Measurements from ENCODE around the gene PRSS58. TPM values are rescaled to one million over a fixed set of nuclear protein-coding genes. Genes with fewer than 3 reads are reported as not detected.

The PRSS58 gene
- total and polyA plus RNA-seq, 2 of the 8 experiments (the other 6 are each of a cell fraction or from before 2014, with no cell fraction given), result not detected

DNA sequence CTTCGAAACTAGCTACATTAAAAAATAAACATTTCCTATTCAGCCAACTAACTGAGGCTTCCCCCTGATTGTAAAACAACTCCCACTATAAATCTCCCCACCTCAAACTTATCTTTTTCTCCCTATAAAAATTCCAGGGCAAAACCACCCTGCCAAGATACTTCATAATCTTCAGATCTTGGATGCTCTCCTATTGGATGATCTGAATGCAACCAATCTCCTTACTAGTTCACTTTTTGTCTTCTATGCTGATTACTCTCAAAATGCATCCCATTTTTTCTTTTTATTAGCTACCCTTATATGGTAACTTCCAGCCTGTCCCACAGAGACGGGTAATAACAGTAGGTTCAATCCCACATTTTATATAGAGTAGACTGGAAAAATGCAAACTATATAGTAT lies 15.0 kb upstream of the PRSS58 start:
- Histone ChIP-seq H3K23me2 (ENCODE audit: low read depth, low read length) (no peaks in the 10 kb centered on the region), H4K8ac (ENCODE audit: extremely low read depth, insufficient read depth, low read length) (no peak overlapping the region), H2AK5ac (ENCODE audit: low read depth, low read length) (no peak overlapping the region), H3K9ac (replicated peaks in 1 of 4; ENCODE audit: extremely low read depth in 1 of 4, low read depth in 3 of 4, low read length in 3 of 4) (no peak overlapping the region), H3K23ac (ENCODE audit: insufficient read length) (no peak overlapping the region), H3K4ac (replicated peaks; ENCODE audit: insufficient read length, low read depth, low read length) (no peak overlapping the region), H3K14ac (ENCODE audit: insufficient read length) (no peak overlapping the region), H2BK15ac (ENCODE audit: low read length) (no peak overlapping the region), H3K4me1 (replicated peaks in 1 of 4; ENCODE audit: control insufficient read depth in 3 of 4, insufficient read depth in 4 of 4, low read length in 3 of 4) (peaks cover 0 to 2% (median 0%) of the 10 kb centered on the region in 4 experiments; a peak in 1 of 7 replicates), H2BK12ac (ENCODE audit: low read depth, low read length) (no peak overlapping the region), H2AFZ (ENCODE audit: low read length) (no peak overlapping the region), H3K18ac (ENCODE audit: extremely low read depth, low read length) (no peak overlapping the region), H3K36me3 (ENCODE audit: control insufficient read depth in 2 of 4, insufficient read depth in 4 of 4, low read length in 3 of 4) (no peaks in the 10 kb centered on the region), H4K91ac (replicated peaks; ENCODE audit: insufficient read length, low read length) (no peak overlapping the region), H3K9me3 (ENCODE audit: insufficient read depth in 2 of 2, low read depth in 1 of 2, low read length in 1 of 2) (peaks cover 0 to 4% of the 10 kb centered on the region in 2 experiments; a peak in 2 of 4 replicates), H2BK5ac (ENCODE audit: low read depth, low read length) (no peak overlapping the region), H4K20me1 (replicated peaks in 1 of 2; ENCODE audit: control insufficient read depth in 1 of 2, insufficient read depth in 2 of 2, low read length in 2 of 2) (no peaks in the 10 kb centered on the region), H2BK120ac (replicated peaks; ENCODE audit: low read depth, low read length) (no peak overlapping the region), H2BK20ac (ENCODE audit: low read length) (no peak overlapping the region), H3K27ac (ENCODE audit: low read depth, low read length) (no peak overlapping the region), H3K27me3 (replicated peaks in 1 of 4; ENCODE audit: control insufficient read depth in 3 of 4, extremely low read depth in 1 of 4, insufficient read depth in 3 of 4, low read length in 3 of 4) (no peaks in the 10 kb centered on the region; a peak in 1 of 7 replicates), H3K79me2 (ENCODE audit: control insufficient read depth in 1 of 2, insufficient read depth in 2 of 2, low read length in 2 of 2) (no peaks in the 10 kb centered on the region), H4K5ac (ENCODE audit: insufficient read length, low read depth, low read length) (no peak overlapping the region), H3K56ac (replicated peaks; ENCODE audit: insufficient read length, low read depth, low read length) (no peak overlapping the region), H3K79me1 (ENCODE audit: low read depth, low read length) (no peaks in the 10 kb centered on the region), H3K4me2 (ENCODE audit: insufficient read depth in 1 of 2, low read depth in 2 of 2, low read length in 2 of 2) (no peak overlapping the region), H3K4me3 (ENCODE audit: extremely low read depth in 1 of 4, insufficient read depth in 2 of 4, low read depth in 3 of 4, low read length in 4 of 4) (no peak overlapping the region)
- FAIRE-seq (no peak), DNase-seq (ENCODE audit: low read depth in 1 of 2, low spot score in 2 of 2) (no peak)
- CTCF ChIA-PET (ENCODE audit: partially characterized antibody), result interaction anchor here (0.9 to 3.1 kb wide), 6 partner anchors 8 to 87 kb away, joined by 3 to 10 read pairs (median 4); no protein-coding TSS in a partner anchor
- 92% methylated on average over 2 of the region's 2 CpGs; no CpG with 5 or more reads in 1 of the 2 experiments for WGBS, 2 experiments (ENCODE audit: extremely low coverage in 1 of 2, insufficient coverage in 1 of 2, insufficient read length in 1 of 2, insufficient replicate concordance in 2 of 2, low coverage in 1 of 2, low lambda C conversion rate in 2 of 2, missing lambda C conversion rate in 1 of 2)
- POLR2A ChIA-PET (ENCODE audit: partially characterized antibody), result no interaction called here
- TF ChIP-seq SUZ12 (IDR thresholded peaks at IDR 0.05; ENCODE audit: low read length) (no peak), NRF1 (IDR thresholded peaks at IDR 0.05; ENCODE audit: low read depth, low read length) (no peak), POLR2A (IDR thresholded peaks at IDR 0.05; ENCODE audit: control extremely low read depth in 1 of 2, low read depth in 2 of 2, low read length in 2 of 2) (no peak), POU5F1 (IDR thresholded peaks at IDR 0.05; ENCODE audit: low read depth, low read length) (no peak), HDAC6 (IDR thresholded peaks at IDR 0.05; ENCODE audit: low read depth, low read length) (no peak)
